Stimulated activated CD8-positive, alpha-beta memory T cell treated with anti-CD3 and anti-CD28 coated beads, Interleukin-2, amount 100 ng/mL, for 48 hours (primary cell): ENCODE results near the gene CIDEB.
"Not testable (repeated sequence)": the region's sequence is repeated elsewhere in the genome, so short reads cannot be mapped to it uniquely, and the experiment has no call there.

Experiments
- DNase-seq, 2 donors: peaks; one replicate each; pipeline ENCODE4 v3.0.0-alpha.2; 2020; ENCODE audit warnings: low read depth in 2 of 2

CIDEB gene

GRCh38 chr14:24307575-24308341 is at the start of gene CIDEB:
TSS of gene CIDEB (minus strand) at chr14:24307977. CDS start at chr14:24307858, 119 bp downstream.
- peak in 1 of 2 donors; percentile 45 for DNase-seq

- DNase-seq, result no peak
These were observed 48.4 kb upstream of the CIDEB start for GRCh38 chr14:24356208-24356607.

GRCh38 chr14:24355009-24355408 is 47.2 kb upstream of the CIDEB start:
- DNase-seq, result no peak

GRCh38 chr14:24354482-24354825 is 46.7 kb upstream of the CIDEB start:
- DNase-seq, result not testable (repeated sequence)

GRCh38 chr14:24353559-24354481 is 46.0 kb upstream of the CIDEB start:
- DNase-seq, result no peak

GRCh38 chr14:24351517-24351916 is 43.7 kb upstream of the CIDEB start:
- DNase-seq, result no peak

GRCh38 chr14:24349742-24350141 is 42.0 kb upstream of the CIDEB start:
- no peak for DNase-seq

GRCh38 chr14:24348186-24348585 is 40.4 kb upstream of the CIDEB start:
- no peak for DNase-seq

- no peak for DNase-seq
These were observed 39.4 kb upstream of the CIDEB start for GRCh38 chr14:24347134-24347533.

- no peak for DNase-seq
These were observed 36.3 kb upstream of the CIDEB start for GRCh38 chr14:24343795-24344660.

- no peak for DNase-seq
These were observed 35.1 kb upstream of the CIDEB start for GRCh38 chr14:24342889-24343288.

- DNase-seq, result no peak
These were observed 32.8 kb upstream of the CIDEB start for GRCh38 chr14:24340606-24341005.

- peak; percentile 49 to 62 for DNase-seq
These were observed 31.7 kb upstream of the CIDEB start, which contains the start of gene RIPK3 for GRCh38 chr14:24339284-24340151. TSS of gene RIPK3 (minus strand) at chr14:24339991. CDS start at chr14:24339826, 165 bp downstream.

- no peak for DNase-seq
These were observed 31.1 kb upstream of the CIDEB start for GRCh38 chr14:24338843-24339242.

- DNase-seq, result no peak
These were observed 30.0 kb upstream of the CIDEB start for GRCh38 chr14:24337824-24338175.

- DNase-seq, result no peak
These were observed 29.5 kb upstream of the CIDEB start for GRCh38 chr14:24337144-24337823.

- no peak for DNase-seq
These were observed 27.8 kb upstream of the CIDEB start for GRCh38 chr14:24335461-24336171.

GRCh38 chr14:24334431-24335291 is 26.9 kb upstream of the CIDEB start, which contains the start of gene ADCY4:
TSS of gene ADCY4 (minus strand) at chr14:24335071. CDS start at chr14:24334652, 419 bp downstream.
- no peak for DNase-seq
